ENCODE measurements around the gene ITGBL1.

GRCh38 chr13:101567841-101568240 is 115.4 kb downstream of the ITGBL1 start:
- no peak for TF ChIP-seq CTCF (conservative IDR thresholded peaks at IDR 0.05; ENCODE audit: low read length)
- TF ChIP-seq EZH2phosphoT487 (IDR thresholded peaks at IDR 0.05; ENCODE audit: borderline replicate concordance, low read depth, low read length): no peak
